HepG2 (cell line): ENCODE results near the gene PIK3CA. TPM values are rescaled to one million over a fixed set of nuclear protein-coding genes. Genes with fewer than 3 reads are reported as not detected.

Experiments used
- DNMT1 ChIP-seq: sonication (generic); formaldehyde crosslinking; IDR thresholded peaks from 2 replicates; pipeline ENCODE4 v1.5.1; 2020; ENCODE audit warnings: mild to moderate bottlenecking, missing genetic modification reagents
- EEA1 ChIP-seq: sonication (generic); formaldehyde crosslinking; IDR thresholded peaks from 2 replicates; pipeline ENCODE4 v1.5.1; 2020; ENCODE audit warnings: mild to moderate bottlenecking, missing genetic modification reagents, borderline replicate concordance
- HDAC1 ChIP-seq: sonication (generic); formaldehyde crosslinking; IDR thresholded peaks from 2 replicates; pipeline ENCODE4 v1.5.1; 2020; ENCODE audit warnings: mild to moderate bottlenecking, missing genetic modification reagents
- JUND ChIP-seq: sonication (generic); formaldehyde crosslinking; IDR thresholded peaks from 2 replicates; pipeline ENCODE4 v1.8.0; 2022; ENCODE audit warnings: mild to moderate bottlenecking, missing genetic modification reagents
- KDM3A ChIP-seq: IDR thresholded peaks from 2 replicates; pipeline ENCODE4 v1.6.1; 2018; ENCODE audit warnings: low read depth, missing compliant biosample characterization
- KLF6 ChIP-seq: IDR thresholded peaks from 2 replicates; pipeline ENCODE4 v1.8.0; 2016; ENCODE audit warnings: missing biosample characterization, missing genetic modification reagents
- MAFF ChIP-seq: IDR thresholded peaks from 2 replicates; pipeline ENCODE4 v1.6.1; 2011; ENCODE audit warnings: low read depth, low read length, improper control_type of control experiment
- MBNL3 ChIP-seq: fragments of 250-450 bp; sonication (Bioruptor Pico); conservative IDR thresholded peaks from 2 replicates; pipeline ENCODE4 v1.8.0; 2022; ENCODE audit warnings: mild to moderate bottlenecking, inconsistent platforms
- PHF20 ChIP-seq: sonication (generic); formaldehyde crosslinking; IDR thresholded peaks from 2 replicates; pipeline ENCODE4 v1.5.0; 2020; ENCODE audit warnings: mild to moderate bottlenecking, missing genetic modification reagents
- STAG1 ChIP-seq: sonication (generic); formaldehyde crosslinking; IDR thresholded peaks from 2 replicates; pipeline ENCODE4 v1.4.0; 2020; ENCODE audit warnings: missing genetic modification reagents
- TBX2 ChIP-seq: sonication (generic); formaldehyde crosslinking; IDR thresholded peaks from 2 replicates; pipeline ENCODE4 v1.5.0; 2020; ENCODE audit warnings: missing genetic modification reagents, mild to moderate bottlenecking, borderline replicate concordance
- TRIM24 ChIP-seq: sonication (generic); formaldehyde crosslinking; IDR thresholded peaks from 2 replicates; pipeline ENCODE4 v1.8.0; 2022; ENCODE audit warnings: mild to moderate bottlenecking, missing genetic modification reagents
- ZKSCAN1 ChIP-seq: fragments of 150-350 bp; IDR thresholded peaks from 2 replicates; pipeline ENCODE4 v1.6.1; 2014; ENCODE audit warnings: low read length
- ZMYM4 ChIP-seq: sonication (generic); formaldehyde crosslinking; IDR thresholded peaks from 2 replicates; pipeline ENCODE4 v1.8.1; 2023; ENCODE audit warnings: mild to moderate bottlenecking, missing genetic modification reagents
- ZNF136 ChIP-seq: sonication (generic); formaldehyde crosslinking; IDR thresholded peaks from 2 replicates; pipeline ENCODE4 v1.8.1; 2022; ENCODE audit warnings: low read depth, mild to moderate bottlenecking, moderate library complexity, missing genetic modification reagents
- ZNF138 ChIP-seq: sonication (generic); formaldehyde crosslinking; IDR thresholded peaks from 2 replicates; pipeline ENCODE4 v1.5.0; 2020; ENCODE audit warnings: mild to moderate bottlenecking, low read depth, missing genetic modification reagents
- ZNF24 ChIP-seq: fragments of 450-650 bp; IDR thresholded peaks from 2 replicates; pipeline ENCODE4 v1.6.1; 2017; ENCODE audit warnings: antibody characterized with exemption, mild to moderate bottlenecking
- ZNF841 ChIP-seq: sonication (generic); formaldehyde crosslinking; IDR thresholded peaks from 2 replicates; pipeline ENCODE4 v1.8.1; 2023; ENCODE audit warnings: missing genetic modification reagents, borderline replicate concordance
- ZNF883 ChIP-seq: sonication (generic); formaldehyde crosslinking; IDR thresholded peaks from 2 replicates; pipeline ENCODE4 v1.5.1; 2020; ENCODE audit warnings: mild to moderate bottlenecking, missing genetic modification reagents; ENCODE audit errors: not compliant biosample characterization
- ZSCAN29 ChIP-seq: sonication (generic); formaldehyde crosslinking; conservative IDR thresholded peaks from 2 replicates; pipeline ENCODE4 v1.4.0; 2020; ENCODE audit warnings: mild to moderate bottlenecking, missing genetic modification reagents
- polyA plus RNA-seq, 8 experiments: library from polyadenylated mRNA; depleted of rRNA in 3 of 8; stranded (reverse) in 7 of 8; unstranded in 1 of 8; fragments of >200 nt; fragmentation: Illumina TruSeq in 4 of 8; extraction: Trizol in 4 of 8; gene quantifications; 2 replicates each; pipeline versions ENCODE4 v1.2.1 to v1.2.3, GENCODE V29; 2011 to 2016; ENCODE audit warnings: low read depth in 4 of 8, missing spikeins in 1 of 8, mixed read lengths in 1 of 8; ENCODE audit not compliant: insufficient read depth in 1 of 8
- total RNA-seq, 5 experiments: library from RNA; depleted of rRNA; stranded (reverse); fragments of >200 nt; fragmentation: Illumina TruSeq; extraction: Trizol; gene quantifications; 2 replicates each; pipeline ENCODE4 v1.2.3, GENCODE V29; 2016; ENCODE audit warnings: low read depth in 1 of 5
- TF ChIP-seq, protein P1 (sequence below): IDR thresholded peaks from 2 replicates; pipeline ENCODE4 v1.6.1; 2012; ENCODE audit warnings: low read length, improper control_type of control experiment
- TF ChIP-seq, protein P2 (sequence below): sonication (generic); formaldehyde crosslinking; IDR thresholded peaks from 2 replicates; pipeline ENCODE4 v1.5.1; 2020; ENCODE audit warnings: missing genetic modification reagents, mild to moderate bottlenecking, borderline replicate concordance
- TF ChIP-seq, protein P3 (sequence below): sonication (generic); formaldehyde crosslinking; IDR thresholded peaks from 2 replicates; pipeline ENCODE4 v1.4.0; 2020; ENCODE audit warnings: mild to moderate bottlenecking, missing genetic modification reagents
- TF ChIP-seq, protein P4 (sequence below): sonication (generic); formaldehyde crosslinking; IDR thresholded peaks from 2 replicates; pipeline ENCODE4 v1.5.0; 2020; ENCODE audit warnings: mild to moderate bottlenecking, missing genetic modification reagents

The PIK3CA gene
- total and polyA plus RNA-seq, 2 of the 13 experiments (the other 11 are each of a cell fraction or from before 2014, with no cell fraction given), result 5.7 to 11.4 TPM

DNA sequence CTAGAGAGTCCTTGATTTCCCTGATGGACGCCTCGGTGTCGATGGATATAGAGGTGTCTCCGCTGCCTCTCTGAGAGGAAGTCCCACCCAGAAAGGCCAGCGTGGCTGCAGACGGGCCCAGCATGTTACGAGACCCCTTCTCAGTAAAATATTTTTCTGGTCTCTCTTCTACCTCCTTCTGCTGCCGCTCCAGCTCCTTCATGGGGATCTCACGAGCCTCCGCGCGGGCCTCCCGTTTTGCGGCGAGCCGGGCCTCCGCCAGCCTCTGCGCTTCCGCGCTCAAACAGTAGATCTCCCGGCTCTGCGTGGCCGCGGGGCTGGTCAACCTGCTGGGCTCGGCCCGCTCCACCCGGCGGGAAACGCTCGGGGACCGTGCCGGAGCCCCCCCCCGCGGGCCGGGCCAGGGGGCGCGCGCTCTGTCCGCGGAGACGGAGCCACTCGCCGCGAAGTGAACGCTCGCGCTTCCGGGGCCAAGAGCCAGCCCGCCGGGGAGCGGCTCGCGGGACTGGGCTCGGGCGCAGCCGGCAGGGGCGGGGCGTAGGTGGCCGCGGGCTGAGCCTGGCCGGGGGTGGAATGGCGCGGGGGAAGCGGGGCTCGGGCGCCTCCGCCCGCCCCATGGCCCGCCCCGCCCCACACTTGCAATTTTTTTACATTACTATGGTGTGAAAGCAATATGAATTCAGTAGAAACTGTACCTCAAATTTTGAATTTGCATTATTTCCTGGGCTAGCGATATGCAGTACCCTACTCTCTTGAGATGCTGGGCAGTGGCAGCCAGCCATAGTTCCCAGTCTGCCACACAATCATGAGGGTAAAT is 113.0 kb downstream of the PIK3CA start (continued):
- TF ChIP-seq, protein P1, sequence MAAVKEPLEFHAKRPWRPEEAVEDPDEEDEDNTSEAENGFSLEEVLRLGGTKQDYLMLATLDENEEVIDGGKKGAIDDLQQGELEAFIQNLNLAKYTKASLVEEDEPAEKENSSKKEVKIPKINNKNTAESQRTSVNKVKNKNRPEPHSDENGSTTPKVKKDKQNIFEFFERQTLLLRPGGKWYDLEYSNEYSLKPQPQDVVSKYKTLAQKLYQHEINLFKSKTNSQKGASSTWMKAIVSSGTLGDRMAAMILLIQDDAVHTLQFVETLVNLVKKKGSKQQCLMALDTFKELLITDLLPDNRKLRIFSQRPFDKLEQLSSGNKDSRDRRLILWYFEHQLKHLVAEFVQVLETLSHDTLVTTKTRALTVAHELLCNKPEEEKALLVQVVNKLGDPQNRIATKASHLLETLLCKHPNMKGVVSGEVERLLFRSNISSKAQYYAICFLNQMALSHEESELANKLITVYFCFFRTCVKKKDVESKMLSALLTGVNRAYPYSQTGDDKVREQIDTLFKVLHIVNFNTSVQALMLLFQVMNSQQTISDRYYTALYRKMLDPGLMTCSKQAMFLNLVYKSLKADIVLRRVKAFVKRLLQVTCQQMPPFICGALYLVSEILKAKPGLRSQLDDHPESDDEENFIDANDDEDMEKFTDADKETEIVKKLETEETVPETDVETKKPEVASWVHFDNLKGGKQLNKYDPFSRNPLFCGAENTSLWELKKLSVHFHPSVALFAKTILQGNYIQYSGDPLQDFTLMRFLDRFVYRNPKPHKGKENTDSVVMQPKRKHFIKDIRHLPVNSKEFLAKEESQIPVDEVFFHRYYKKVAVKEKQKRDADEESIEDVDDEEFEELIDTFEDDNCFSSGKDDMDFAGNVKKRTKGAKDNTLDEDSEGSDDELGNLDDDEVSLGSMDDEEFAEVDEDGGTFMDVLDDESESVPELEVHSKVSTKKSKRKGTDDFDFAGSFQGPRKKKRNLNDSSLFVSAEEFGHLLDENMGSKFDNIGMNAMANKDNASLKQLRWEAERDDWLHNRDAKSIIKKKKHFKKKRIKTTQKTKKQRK, result no peak
- TF ChIP-seq TBX2 (CRISPR knock-in tag) (no peak; the same call in 1 of the 2 replicates), KLF6 (CRISPR knock-in tag) (0 out of 2 replicates have a peak, but pooled peaks have one; percentile 40), MAFF (no peak), ZNF883 (CRISPR knock-in tag) (peak; percentile 88), ZSCAN29 (CRISPR knock-in tag) (no peak), STAG1 (CRISPR knock-in tag) (no peak), TRIM24 (CRISPR knock-in tag) (no peak), ZNF138 (CRISPR knock-in tag) (no peak), ZMYM4 (CRISPR knock-in tag) (peak; percentile 81), ZNF841 (CRISPR knock-in tag) (no peak), MBNL3 (no peak), EEA1 (CRISPR knock-in tag) (no peak), JUND (CRISPR knock-in tag) (no peak), KDM3A (no peak), PHF20 (CRISPR knock-in tag) (peak; percentile 62), ZKSCAN1 (no peak), ZNF24 (no peak), HDAC1 (CRISPR knock-in tag) (no peak), DNMT1 (CRISPR knock-in tag) (no peak), ZNF136 (CRISPR knock-in tag) (0 out of 2 replicates have a peak, but pooled peaks have one; percentile 60)
- TF ChIP-seq, protein P2, sequence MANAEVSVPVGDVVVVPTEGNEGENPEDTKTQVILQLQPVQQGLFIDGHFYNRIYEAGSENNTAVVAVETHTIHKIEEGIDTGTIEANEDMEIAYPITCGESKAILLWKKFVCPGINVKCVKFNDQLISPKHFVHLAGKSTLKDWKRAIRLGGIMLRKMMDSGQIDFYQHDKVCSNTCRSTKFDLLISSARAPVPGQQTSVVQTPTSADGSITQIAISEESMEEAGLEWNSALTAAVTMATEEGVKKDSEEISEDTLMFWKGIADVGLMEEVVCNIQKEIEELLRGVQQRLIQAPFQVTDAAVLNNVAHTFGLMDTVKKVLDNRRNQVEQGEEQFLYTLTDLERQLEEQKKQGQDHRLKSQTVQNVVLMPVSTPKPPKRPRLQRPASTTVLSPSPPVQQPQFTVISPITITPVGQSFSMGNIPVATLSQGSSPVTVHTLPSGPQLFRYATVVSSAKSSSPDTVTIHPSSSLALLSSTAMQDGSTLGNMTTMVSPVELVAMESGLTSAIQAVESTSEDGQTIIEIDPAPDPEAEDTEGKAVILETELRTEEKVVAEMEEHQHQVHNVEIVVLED (CRISPR knock-in tag), result no peak
- TF ChIP-seq, protein P3, sequence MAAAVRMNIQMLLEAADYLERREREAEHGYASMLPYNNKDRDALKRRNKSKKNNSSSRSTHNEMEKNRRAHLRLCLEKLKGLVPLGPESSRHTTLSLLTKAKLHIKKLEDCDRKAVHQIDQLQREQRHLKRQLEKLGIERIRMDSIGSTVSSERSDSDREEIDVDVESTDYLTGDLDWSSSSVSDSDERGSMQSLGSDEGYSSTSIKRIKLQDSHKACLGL, result peak; percentile 61
- TF ChIP-seq, protein P4, sequence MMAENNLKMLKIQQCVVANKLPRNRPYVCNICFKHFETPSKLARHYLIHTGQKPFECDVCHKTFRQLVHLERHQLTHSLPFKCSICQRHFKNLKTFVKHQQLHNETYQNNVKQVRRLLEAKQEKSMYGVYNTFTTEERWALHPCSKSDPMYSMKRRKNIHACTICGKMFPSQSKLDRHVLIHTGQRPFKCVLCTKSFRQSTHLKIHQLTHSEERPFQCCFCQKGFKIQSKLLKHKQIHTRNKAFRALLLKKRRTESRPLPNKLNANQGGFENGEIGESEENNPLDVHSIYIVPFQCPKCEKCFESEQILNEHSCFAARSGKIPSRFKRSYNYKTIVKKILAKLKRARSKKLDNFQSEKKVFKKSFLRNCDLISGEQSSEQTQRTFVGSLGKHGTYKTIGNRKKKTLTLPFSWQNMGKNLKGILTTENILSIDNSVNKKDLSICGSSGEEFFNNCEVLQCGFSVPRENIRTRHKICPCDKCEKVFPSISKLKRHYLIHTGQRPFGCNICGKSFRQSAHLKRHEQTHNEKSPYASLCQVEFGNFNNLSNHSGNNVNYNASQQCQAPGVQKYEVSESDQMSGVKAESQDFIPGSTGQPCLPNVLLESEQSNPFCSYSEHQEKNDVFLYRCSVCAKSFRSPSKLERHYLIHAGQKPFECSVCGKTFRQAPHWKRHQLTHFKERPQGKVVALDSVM (CRISPR knock-in tag), result peak; percentile 93
